WTC11 (cell line): Measurements from ENCODE around the gene ATP2B2.

ENCODE experiments used
- ATF3 ChIP-seq: sonication (generic); formaldehyde crosslinking; conservative IDR thresholded peaks from 2 replicates; pipeline ENCODE4 v1.8.1; 2022; ENCODE audit warnings: mild to moderate bottlenecking, missing genetic modification reagents
- CBFB ChIP-seq: sonication (generic); formaldehyde crosslinking; IDR thresholded peaks from 2 replicates; pipeline ENCODE4 v1.8.1; 2022; ENCODE audit warnings: mild to moderate bottlenecking, low read depth, missing genetic modification reagents
- CTCF ChIP-seq: fragments of 200-600 bp; IDR thresholded peaks from 2 replicates; pipeline ENCODE4 v1.8.0; 2022; ENCODE audit warnings: antibody characterized with exemption
- E2F4 ChIP-seq: sonication (generic); formaldehyde crosslinking; IDR thresholded peaks from 2 replicates; pipeline ENCODE4 v1.8.1; 2022; ENCODE audit warnings: low read depth, mild to moderate bottlenecking, moderate library complexity, missing genetic modification reagents, borderline replicate concordance
- E2F5 ChIP-seq: sonication (generic); formaldehyde crosslinking; IDR thresholded peaks from 2 replicates; pipeline ENCODE4 v1.8.1; 2022; ENCODE audit warnings: mild to moderate bottlenecking, moderate library complexity, missing genetic modification reagents
- FOXK1 ChIP-seq: sonication (generic); formaldehyde crosslinking; IDR thresholded peaks from 2 replicates; pipeline ENCODE4 v1.8.0; 2022; ENCODE audit warnings: mild to moderate bottlenecking, moderate library complexity, missing genetic modification reagents
- IRF2 ChIP-seq: sonication (generic); formaldehyde crosslinking; IDR thresholded peaks from 2 replicates; pipeline ENCODE4 v1.8.0; 2022; ENCODE audit warnings: low read depth, missing genetic modification reagents, borderline replicate concordance
- MAX ChIP-seq: sonication (generic); formaldehyde crosslinking; IDR thresholded peaks from 2 replicates; pipeline ENCODE4 v1.8.0; 2022; ENCODE audit warnings: mild to moderate bottlenecking, missing genetic modification reagents
- PRDM15 ChIP-seq: sonication (generic); formaldehyde crosslinking; IDR thresholded peaks from 2 replicates; pipeline ENCODE4 v1.8.0; 2022; ENCODE audit warnings: missing genetic modification reagents
- PRRX2 ChIP-seq: fragments of 250-450 bp; sonication (Bioruptor Pico); IDR thresholded peaks from 2 replicates; pipeline ENCODE4 v1.8.0; 2021; ENCODE audit warnings: mild to moderate bottlenecking
- SP1 ChIP-seq: sonication (generic); formaldehyde crosslinking; conservative IDR thresholded peaks from 2 replicates; pipeline ENCODE4 v1.8.1; 2022; ENCODE audit warnings: missing genetic modification reagents
- ZBTB21 ChIP-seq: sonication (generic); formaldehyde crosslinking; IDR thresholded peaks from 2 replicates; pipeline ENCODE4 v1.8.1; 2023; ENCODE audit warnings: mild to moderate bottlenecking, missing genetic modification reagents, borderline replicate concordance
- ZNF121 ChIP-seq: sonication (generic); formaldehyde crosslinking; IDR thresholded peaks from 2 replicates; pipeline ENCODE4 v1.8.0; 2023; ENCODE audit warnings: missing genetic modification reagents

- no peak for TF ChIP-seq FOXK1 (CRISPR knock-in tag)
- TF ChIP-seq CTCF, result no peak
- no peak for TF ChIP-seq ZNF121 (CRISPR knock-in tag)
- TF ChIP-seq E2F5 (CRISPR knock-in tag), result no peak
- TF ChIP-seq PRDM15 (CRISPR knock-in tag), result no peak
- no peak for TF ChIP-seq ZBTB21
- no peak for TF ChIP-seq IRF2
- no peak for TF ChIP-seq CBFB
- no peak for TF ChIP-seq PRRX2 (CRISPR knock-in tag)
- no peak for TF ChIP-seq MAX
- TF ChIP-seq ATF3, result no peak
- no peak for TF ChIP-seq E2F4 (CRISPR knock-in tag)
- TF ChIP-seq SP1 (CRISPR knock-in tag), result no peak
These were observed 45.8 kb upstream of the ATP2B2 start for GRCh38 chr3:10551139-10551538.
